Activated CD4-positive, alpha-beta T cell treated with anti-CD3 and anti-CD28 coated beads, Interleukin-2, amount 50 U/mL, for 1 hour (primary cell): ENCODE measurements around the gene ZNF507.
"Not testable (repeated sequence)": the region's sequence is repeated elsewhere in the genome, so short reads cannot be mapped to it uniquely, and the experiment has no call there.

Source experiments
- DNase-seq: peaks from one replicate; pipeline ENCODE4 v3.0.0-alpha.2; 2020

The ZNF507 gene

GRCh38 chr19:32372726-32373517 lies 27.5 kb downstream of the ZNF507 start:
- no peak for DNase-seq

DNA sequence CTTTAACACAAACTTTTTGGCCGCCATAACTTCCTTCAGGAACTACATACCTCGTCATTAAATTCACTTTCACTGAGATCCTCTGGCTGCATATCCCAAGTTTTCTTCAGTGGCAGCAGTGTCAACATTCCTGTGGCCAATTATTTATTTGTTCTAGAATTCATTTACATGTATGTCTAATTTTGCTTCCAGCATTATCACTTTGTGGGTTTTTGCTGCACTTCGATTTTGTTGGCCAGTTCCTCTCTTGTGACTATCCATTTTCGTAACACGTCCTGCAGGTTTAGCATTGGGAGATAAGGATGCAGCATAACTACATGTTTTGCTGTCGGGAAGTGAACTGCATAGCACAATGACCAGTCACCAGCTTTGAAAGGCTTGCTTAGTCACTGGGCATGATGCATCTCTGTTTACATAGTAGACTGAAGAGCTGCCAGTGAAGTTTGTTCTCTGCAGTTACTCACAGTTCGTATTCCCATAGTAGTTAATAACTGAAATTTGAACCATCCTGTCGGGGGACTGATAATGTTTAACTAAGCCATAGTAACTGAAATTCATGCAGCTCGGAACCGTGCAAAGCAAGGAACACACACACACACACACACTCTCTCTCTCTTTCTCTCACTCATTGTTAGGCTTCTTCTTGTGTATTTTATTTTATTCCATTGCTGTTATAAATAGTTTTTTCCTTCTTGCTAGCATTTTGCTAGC lies 28.3 kb downstream of the ZNF507 start:
- DNase-seq, result no peak

DNA sequence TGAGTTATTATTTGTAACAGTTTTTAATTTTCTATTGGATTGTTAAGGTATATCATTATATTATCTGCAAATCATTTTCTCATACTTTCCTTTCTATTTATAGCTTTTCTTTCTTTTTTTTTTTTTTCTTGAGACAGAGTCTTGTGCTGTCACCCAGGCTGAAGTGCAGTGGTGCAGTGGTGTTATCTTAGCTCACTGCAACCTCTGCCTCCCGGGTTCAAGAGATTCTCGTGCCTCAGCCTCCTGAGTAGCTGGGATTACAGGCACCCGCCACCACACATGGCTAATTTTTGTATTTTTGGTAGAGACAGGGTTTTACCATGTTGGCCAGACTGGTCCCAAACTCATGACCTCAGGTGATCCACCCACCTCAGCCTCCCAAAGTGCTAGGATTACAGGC lies 29.0 kb downstream of the ZNF507 start:
- not testable (repeated sequence) for DNase-seq

DNA sequence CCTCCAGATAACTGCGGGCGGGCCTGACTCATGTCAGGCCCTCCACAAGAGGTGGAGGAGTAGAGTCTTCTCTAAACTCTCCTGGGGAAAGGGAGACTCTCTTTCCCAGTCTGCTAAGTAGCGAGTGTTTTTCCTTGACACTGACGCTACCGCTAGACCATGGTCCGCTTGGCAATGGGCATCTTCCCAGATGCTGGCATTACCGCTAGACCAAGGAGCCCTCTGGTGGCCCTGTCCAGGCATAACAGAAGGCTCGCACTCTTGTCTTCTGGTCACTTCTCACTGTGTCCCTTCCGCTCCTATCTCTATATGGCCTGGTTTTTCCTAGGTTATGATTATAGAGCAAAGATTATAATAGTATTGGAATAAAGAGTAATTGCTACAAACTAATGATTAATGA lies 31.7 kb downstream of the ZNF507 start:
- not testable (repeated sequence) for DNase-seq

DNA sequence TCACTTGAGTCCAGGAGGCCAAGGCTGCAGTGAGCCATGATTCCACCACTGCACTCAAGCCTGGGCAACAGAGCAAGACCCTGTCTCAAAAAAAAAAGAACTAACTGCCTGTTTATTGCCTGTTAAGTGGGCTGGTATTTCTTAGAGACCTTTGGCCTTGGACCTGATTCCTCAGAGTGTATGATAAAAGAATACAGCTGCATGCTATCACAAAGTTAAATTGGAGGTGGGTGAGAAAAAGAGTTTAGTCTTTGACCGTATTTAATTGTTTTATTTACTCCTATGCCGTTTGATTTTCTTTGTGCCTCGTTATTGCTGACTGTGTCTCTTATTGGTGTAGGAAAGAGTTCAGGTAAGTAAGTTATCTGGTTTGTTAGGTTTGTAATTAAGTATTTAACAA lies 34.9 kb downstream of the ZNF507 start:
- DNase-seq, result no peak

GRCh38 chr19:32387701-32388392 lies 42.4 kb downstream of the ZNF507 start:
- no peak for DNase-seq

DNA sequence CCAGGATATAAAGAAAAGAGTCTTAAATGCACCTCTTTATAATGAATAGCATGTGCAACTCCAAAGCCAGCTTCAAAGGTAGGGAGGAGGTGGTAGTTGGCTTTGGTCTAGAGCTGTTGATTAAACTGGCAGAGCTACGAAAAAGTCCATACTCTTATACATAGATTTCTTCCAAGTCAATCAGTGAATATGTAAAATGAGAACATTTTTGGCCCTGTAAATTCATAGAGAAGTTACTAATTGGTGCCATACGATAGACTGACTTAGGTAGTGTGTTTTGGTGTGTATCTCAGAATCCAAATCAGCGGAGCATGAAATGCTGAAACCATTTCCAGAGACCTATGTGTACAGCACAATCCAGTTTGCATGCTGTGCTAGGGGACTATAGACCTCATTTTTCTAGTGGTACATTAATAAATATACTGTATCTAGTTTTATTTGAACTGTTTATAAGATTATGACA lies 43.0 kb downstream of the ZNF507 start:
- DNase-seq, result no peak

DNA sequence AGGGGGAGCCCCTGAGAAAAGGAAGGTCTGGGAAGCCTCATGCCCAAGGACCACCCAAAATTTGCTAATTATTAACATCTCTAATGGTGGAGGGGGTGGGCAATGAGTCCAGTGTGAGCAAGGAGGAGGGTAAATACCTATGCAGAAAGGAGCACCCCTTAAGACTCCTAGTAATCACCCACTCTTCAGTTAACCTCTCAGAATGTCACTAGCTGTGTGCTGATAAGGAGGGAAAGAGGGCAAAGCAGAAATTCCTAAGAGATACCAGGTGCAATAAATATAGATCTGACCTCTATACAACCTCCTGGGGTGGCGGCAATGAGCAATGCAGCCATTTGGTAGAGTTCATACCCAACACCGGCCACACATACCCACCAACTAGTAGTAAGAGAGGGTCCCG lies 47.5 kb downstream of the ZNF507 start:
- no peak for DNase-seq

DNA sequence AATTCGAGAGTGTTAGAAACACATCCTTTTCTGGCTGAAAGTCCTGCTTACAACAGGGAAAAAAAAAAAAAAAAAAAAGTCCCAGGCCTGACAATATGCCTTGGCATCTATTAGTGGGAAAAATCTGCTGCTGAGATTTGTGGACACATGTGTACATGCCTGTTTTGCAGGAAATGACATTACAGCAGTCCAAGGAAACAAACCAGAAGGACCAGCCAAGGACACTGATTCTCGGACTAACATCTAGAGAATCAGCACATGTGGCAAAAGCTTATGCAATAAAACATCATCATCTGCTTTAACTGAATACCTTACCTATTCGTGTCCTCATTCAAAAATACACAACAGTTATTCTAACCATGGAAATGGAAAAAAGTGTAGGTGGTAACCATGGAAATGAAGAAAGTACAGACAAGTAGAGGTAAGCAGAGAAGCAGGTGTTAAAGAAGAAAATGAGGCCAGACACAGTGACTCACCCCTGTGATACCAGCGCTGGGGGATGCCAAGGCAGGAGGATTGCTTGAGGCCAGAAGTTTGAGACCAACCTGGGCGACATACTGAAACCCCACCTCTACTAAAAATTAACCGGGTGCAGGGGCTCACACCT lies 50.7 kb downstream of the ZNF507 start:
- DNase-seq, result no peak

DNA sequence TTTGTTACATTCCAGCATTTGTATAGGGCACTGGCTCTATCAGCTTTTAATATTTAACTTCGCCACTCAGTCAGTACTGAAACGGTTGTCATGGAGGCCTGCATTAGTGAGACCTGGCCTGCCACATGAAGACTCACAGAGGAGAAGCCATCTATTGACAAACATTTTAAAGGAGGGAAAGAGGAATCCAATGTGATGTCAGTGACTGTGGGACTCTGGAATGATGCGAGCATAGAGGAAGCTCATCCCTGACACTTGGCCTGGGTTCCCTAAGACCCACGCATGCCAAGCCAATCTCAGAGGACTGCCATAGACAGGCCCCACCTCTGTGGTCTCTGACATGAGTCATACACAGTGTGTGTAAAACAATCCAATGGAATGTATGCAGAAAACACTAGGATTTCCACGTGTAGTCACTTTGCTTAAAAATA lies 52.3 kb downstream of the ZNF507 start:
- DNase-seq, result no peak

GRCh38 chr19:32401992-32402391 lies 56.6 kb downstream of the ZNF507 start:
- DNase-seq, result no peak

- DNase-seq, result no peak
Observed at GRCh38 chr19:32403291-32403995, 58.0 kb downstream of the ZNF507 start.

DNA sequence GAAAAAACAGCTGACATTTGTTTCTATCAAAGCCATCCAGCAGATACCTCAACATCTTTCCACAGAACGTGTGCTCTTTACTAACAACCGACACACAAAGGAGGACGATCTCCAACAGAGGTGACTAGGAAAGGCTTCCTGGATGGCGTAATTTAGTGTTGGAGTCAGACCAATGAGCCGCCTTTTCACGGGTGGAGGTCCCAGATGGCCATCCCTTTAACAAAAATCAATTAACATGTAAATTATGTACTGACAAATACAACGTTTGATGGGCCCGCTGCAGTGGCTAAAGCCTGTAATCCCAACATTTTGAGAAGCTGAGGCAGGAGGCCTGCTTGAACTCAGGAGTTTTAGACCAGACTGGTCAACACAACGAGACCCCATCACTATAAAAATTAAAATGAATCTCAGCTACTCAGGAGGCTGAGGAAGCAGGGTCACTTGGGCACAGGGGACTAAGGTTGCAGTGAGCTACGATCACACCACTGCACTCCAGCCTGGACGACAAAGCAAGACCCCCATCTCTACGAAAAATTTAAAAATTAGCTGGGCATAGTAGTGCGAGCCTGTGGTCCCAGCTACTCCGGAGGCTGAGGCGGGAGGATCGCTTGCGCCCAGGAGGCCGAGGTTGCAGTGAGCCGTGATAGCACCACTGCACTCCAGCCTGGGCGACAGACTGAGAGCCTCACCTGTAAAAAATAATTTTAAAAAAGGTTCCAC lies 59.0 kb downstream of the ZNF507 start:
- DNase-seq, result no peak

- no peak for DNase-seq
Observed at GRCh38 chr19:32404933-32405430, 59.6 kb downstream of the ZNF507 start.

DNA sequence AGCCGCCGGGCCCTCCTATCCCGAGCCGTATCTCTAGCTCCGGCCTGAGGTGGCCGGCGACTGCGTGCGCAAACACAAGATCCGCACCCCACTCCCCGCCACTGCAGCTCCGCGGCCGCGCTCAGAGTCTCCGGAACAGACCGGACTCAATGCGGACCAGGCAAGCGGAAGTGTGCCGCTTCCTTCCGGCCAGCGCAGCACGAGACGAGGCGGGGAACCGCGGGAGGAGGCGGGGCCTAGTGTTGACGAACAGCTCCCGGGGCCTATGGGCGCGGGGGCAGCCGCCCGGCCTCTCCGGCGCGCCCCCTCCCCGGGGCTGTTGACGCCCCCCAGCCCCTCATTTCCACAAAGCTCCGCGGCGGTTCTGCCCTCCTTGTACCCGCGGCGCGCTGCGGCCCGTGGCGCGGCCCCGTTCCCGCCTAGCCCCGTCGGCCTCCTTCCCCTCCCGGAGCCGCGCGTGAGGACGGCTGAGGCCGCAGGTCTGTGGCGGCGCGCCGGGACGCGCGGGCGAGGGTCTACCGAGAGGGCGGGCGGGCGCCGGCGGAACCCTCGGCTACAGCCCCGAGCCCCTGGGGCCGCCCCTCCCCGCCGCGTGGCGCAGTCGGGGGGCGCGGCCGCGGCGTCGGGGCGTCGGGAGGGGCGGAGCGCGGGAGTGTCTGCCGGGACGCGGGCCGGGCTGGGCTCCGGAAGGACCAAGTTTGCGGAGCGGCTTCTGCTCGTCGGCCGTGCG lies 60.2 kb downstream of the ZNF507 start, which contains the start of gene DPY19L3:
DPY19L3 (plus strand) TSS at position 340 of the 730 bp plus-strand sequence. CDS start 2,484 bp downstream, outside the sequence.
- DNase-seq, result peak; percentile 83

DNA sequence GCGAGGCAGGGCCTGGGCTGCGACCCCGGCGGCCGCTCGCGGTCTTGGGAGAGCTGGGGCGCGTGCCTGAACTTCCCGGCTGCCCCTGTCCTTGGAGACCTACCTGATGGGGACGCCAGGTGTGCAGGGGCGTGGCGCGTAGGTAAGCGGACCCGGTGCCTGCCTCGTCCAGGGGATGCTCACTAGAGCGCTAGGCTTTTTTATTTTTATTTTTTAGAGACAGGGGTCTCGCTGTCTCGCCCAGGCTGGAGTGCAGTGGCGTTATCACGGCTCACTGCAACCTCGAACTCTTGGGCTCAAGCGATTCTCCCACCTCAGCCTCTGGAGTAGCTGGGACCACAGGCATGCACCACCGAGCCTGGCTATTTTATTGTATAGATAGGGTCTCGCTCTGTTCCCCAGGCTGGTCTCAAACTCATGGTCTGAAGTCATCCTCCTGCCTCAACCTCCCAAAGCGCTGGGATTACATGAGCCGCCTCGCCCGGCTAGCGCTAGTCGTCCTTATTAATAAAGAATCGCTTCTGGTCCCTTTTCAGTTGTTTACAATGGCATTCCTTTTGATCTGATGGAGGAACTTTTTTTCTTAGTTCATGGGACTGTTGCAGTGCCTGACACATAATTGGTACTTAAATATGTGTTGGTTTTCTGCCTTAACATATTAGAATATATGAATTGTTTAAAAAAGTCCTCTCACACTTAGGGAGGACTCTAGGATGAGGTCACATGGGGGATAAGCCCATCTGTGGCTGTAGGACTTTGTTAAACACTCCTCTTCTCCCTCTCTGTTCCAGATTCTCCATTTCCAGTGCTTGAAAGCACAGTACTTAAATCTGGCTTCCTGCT lies 61.0 kb downstream of the ZNF507 start:
- no peak for DNase-seq

DNA sequence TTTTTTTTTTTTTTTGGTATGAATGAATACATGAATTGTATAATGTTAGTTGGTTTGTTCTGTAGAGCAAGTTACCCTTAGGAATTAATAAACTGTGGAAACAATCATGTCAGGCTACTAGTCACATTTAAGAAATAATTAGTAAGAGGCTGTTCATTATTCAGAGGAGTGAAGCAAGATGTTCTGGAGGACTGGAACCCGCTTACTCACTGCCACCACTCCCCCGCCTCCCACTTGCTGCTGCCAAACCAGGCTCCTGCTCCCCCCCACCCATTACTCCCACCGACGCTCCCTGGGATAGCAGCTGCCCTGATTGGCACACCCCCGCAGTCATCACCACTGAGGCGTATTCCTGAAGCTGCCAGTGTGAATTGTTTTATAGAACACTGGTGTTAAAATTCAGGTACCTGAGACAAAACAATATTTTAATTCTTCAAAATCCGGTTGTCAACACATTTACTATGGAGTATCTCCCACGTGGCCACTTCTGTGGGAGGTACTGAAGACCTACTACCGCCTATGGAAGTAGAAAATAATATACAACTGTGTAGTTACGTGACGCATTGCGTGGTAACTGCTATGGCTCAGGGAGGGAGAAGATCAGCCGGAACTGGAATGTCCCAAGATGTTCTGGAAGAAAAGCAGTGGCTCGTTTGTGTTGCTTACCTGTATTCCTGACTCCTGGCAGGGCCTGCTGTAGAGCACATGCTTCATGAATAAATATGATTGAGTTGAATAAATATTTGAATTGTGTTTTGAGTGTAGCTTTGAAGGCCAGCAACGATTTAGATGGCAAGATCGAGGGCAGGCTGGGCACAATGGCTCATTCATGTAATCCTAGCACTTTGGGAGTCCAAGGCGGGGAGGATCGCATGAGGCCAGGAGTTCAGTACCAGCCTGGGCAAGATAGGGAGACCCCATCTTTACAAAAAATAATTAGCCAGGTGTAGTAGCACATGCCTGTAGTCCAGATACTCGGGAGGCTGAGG lies 61.9 kb downstream of the ZNF507 start:
- no peak for DNase-seq

- no peak for DNase-seq
Observed at GRCh38 chr19:32415246-32415645, 69.8 kb downstream of the ZNF507 start.

DNA sequence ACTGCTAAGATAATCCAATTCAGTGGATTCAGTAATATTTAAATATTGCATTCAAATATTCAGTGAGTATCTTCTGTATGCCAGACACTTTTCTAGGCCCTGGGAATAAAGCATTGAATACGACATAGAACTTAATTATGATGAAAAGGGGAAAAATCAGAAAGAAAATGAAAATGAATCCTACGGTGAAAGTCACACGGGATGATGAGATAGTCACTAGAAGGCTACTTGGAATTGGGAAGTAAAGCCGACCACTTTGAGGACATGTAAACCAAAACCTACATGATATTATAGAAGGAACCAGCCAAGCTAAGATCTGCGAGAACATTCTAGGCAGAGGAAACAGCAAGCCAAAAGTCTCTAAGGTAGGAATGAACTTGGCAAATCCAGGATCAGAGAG lies 70.3 kb downstream of the ZNF507 start:
- no peak for DNase-seq
